Gastrocnemius medialis (tissue), 4 donors: ENCODE data around the gene PDGFRB. TPM values are rescaled to one million over a fixed set of nuclear protein-coding genes. Genes with fewer than 3 reads are reported as not detected.
"Not testable (repeated sequence)": the region's sequence is repeated elsewhere in the genome, so short reads cannot be mapped to it uniquely, and the experiment has no call there.

Experiments used
- ATAC-seq, 2 donors: fragments of 150-250 bp; one replicate each; pipeline ENCODE4 v1.9.1; 2016
- DNase-seq, 2 donors: peaks; one replicate each; pipeline ENCODE4 v3.0.0-alpha.2; 2019
- H3K27ac ChIP-seq, 4 donors: fragments of 200-600 bp; sonication (generic); 1 replicate in 1 of 4; 2 replicates in 3 of 4; pipeline ENCODE4 v1.5.1; 2016 to 2018; ENCODE audit warnings: mild to moderate bottlenecking in 2 of 4, moderate library complexity in 1 of 4
- H3K27me3 ChIP-seq, 3 donors: fragments of 200-600 bp; sonication (generic) in 2 of 3; 1 replicate in 1 of 3; 2 replicates in 2 of 3; pipeline versions ENCODE4 v1.5.1 to v1.6.0; 2016 to 2019; ENCODE audit warnings: mild to moderate bottlenecking in 1 of 3, moderate library complexity in 1 of 3
- H3K36me3 ChIP-seq, 2 donors: fragments of 200-600 bp; sonication (generic) in 1 of 2; one replicate each; pipeline ENCODE4 v1.5.1; 2017 to 2018
- H3K4me1 ChIP-seq, 2 donors: fragments of 200-600 bp; sonication (generic) in 1 of 2; one replicate each; pipeline ENCODE4 v1.5.1; 2016 to 2017; ENCODE audit warnings: mild to moderate bottlenecking in 2 of 2
- H3K4me3 ChIP-seq, 4 donors: fragments of 200-600 bp; sonication (generic) in 3 of 4; 1 replicate in 1 of 4; 2 replicates in 3 of 4; pipeline ENCODE4 v1.5.1; 2016 to 2019; ENCODE audit warnings: mild to moderate bottlenecking in 2 of 4
- H3K9me3 ChIP-seq, 3 donors: fragments of 200-600 bp; sonication (generic) in 2 of 3; 1 replicate in 1 of 3; 2 replicates in 2 of 3; pipeline ENCODE4 v1.5.1; 2016 to 2019
- POLR2A ChIP-seq, 2 donors: fragments of 450-650 bp; IDR thresholded peaks; one replicate each; pipeline ENCODE4 v1.6.1; 2017; ENCODE audit warnings: antibody characterized with exemption in 2 of 2, mild to moderate bottlenecking in 2 of 2, moderate library complexity in 2 of 2
- in situ Hi-C, 4 donors: fragments of 200-750 bp; cut with MboI; loops; one replicate each; pipeline versions ENCODE4 v1.15.0 to v1.8.0; 2017; ENCODE audit warnings: low sequenced_read_pairs in 4 of 4
- intact Hi-C: fragments of 100-400 bp; cut with DNase I; formaldehyde crosslinking; loops from one replicate; pipeline ENCODE4 v1.15.1; 2023; ENCODE audit warnings: low total_unique reads
- total RNA-seq, 4 donors: library from RNA; depleted of rRNA; stranded (reverse); fragments of >200 nt; gene quantifications; one replicate each; pipeline versions ENCODE4 v1.1.0 to v1.2.3, GENCODE V29; 2016
- TF ChIP-seq, protein P1 (sequence below), 5 experiments: fragments of 450-650 bp in 3 of 5; fragments of 200-600 bp in 2 of 5; sonication (generic) in 2 of 5; IDR thresholded peaks in 4 of 5; conservative IDR thresholded peaks in 1 of 5; 1 replicate in 4 of 5; 2 replicates in 1 of 5; pipeline ENCODE4 v1.5.1; 2016 to 2019; ENCODE audit warnings: antibody characterized with exemption in 5 of 5, mild to moderate bottlenecking in 3 of 5, moderate library complexity in 3 of 5

PDGFRB gene
- total RNA-seq, 4 donors from 2014 or later: 27.9 to 58.4 (median 52.5) TPM

GRCh38 chr5:150097152-150097551 lies 58.5 kb downstream of the PDGFRB start:
- no peak for TF ChIP-seq POLR2A (IDR thresholded peaks at IDR 0.05)
- TF ChIP-seq, protein P1, sequence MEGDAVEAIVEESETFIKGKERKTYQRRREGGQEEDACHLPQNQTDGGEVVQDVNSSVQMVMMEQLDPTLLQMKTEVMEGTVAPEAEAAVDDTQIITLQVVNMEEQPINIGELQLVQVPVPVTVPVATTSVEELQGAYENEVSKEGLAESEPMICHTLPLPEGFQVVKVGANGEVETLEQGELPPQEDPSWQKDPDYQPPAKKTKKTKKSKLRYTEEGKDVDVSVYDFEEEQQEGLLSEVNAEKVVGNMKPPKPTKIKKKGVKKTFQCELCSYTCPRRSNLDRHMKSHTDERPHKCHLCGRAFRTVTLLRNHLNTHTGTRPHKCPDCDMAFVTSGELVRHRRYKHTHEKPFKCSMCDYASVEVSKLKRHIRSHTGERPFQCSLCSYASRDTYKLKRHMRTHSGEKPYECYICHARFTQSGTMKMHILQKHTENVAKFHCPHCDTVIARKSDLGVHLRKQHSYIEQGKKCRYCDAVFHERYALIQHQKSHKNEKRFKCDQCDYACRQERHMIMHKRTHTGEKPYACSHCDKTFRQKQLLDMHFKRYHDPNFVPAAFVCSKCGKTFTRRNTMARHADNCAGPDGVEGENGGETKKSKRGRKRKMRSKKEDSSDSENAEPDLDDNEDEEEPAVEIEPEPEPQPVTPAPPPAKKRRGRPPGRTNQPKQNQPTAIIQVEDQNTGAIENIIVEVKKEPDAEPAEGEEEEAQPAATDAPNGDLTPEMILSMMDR (IDR thresholded peaks at IDR 0.05 in 4 of 5, conservative IDR thresholded peaks at IDR 0.05 in 1 of 5): no peak

DNA sequence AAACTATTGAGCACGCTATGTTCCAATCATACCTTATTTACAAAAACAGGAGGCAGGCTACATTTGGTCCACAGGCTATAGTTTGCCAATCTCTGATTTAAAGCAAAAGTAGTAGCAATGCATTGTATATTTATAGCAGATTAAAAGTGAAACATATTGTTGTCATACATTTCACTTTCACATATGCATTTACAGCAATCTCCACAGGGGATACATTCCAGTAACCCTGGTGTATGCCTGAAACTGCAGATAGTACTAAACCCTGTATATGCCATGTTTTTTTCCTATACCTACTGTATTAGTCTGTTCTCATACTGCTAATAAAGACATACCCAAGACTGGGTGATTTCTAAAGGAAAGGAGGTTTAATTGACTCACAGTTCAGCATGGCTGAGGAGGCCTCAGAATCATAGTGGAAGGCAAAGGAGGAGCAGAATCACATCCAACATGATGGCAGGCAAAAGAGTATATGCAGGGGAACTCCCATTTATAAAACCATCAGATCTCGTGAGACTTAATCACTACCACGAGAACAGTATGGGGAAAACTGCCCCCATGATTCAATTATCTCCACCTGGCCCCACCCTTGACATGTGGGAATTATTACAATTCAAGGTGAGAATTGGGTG lies 63.4 kb downstream of the PDGFRB start:
- Histone ChIP-seq H3K9me3 (no peaks in the 10 kb centered on the region), H3K4me3 (no peak overlapping the region), H3K27ac (no peak overlapping the region), H3K27me3 (peaks cover 0 to 2% (median 0%) of the 10 kb centered on the region in 3 donors), H3K4me1 (no peaks in the 10 kb centered on the region), H3K36me3 (no peaks in the 10 kb centered on the region)
- intact Hi-C loops: no loop called here
- ATAC-seq: no peak
- DNase-seq: no peak
- no peak for TF ChIP-seq POLR2A (IDR thresholded peaks at IDR 0.05)
- TF ChIP-seq, protein P1 (IDR thresholded peaks at IDR 0.05 in 4 of 5, conservative IDR thresholded peaks at IDR 0.05 in 1 of 5): no peak
- in situ Hi-C loops: no loop called here

More at GRCh38 chr5:150097152-150097551, 58.5 kb downstream of the PDGFRB start:
- in situ Hi-C loops (no loop called here), intact Hi-C loops (no loop called here)
- no peak for DNase-seq
- Histone ChIP-seq H3K9me3 (no peaks in the 10 kb centered on the region), H3K4me1 (no peaks in the 10 kb centered on the region), H3K27ac (no peak overlapping the region), H3K36me3 (no peaks in the 10 kb centered on the region), H3K27me3 (no peaks in the 10 kb centered on the region), H3K4me3 (no peak overlapping the region)
- ATAC-seq: no peak

DNA sequence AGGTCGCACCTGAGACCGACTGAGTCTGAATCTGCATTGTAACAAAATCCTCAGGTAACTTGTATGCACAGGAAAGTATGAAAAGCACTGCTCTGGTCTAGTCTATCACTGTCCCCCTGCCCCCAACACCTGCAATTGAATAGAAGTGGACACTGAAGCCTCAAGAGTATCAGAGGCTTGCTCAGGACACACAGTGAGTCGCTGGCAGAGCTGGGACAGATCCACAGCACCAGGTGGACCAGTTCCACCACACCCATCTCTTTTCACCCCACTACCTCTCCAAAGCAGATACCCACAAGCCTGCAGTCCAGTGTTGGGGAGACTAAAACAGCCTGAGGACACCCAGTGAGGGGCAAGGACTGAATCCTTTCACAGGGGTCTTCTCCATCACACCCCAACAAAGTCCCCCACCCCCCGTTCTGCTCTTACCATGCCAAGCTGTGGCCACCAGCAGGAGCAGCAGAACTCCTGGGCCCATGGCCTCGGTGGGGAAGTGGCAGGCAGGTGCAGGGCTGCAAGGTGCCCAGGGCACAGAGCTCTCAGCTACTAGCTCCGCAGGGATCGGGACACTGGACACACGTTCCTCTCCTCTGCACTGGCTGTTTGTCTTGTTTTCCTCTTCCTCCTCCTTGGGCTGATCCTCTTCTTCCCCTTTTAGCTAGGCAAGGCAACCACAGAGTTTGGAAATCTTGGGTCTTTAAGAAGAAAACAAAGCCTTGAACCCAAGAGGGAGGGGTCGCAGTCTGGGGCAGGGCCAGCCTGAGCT lies 69.5 kb downstream of the PDGFRB start, which contains the start of gene CSF1R:
Gene CSF1R (minus strand): TSS at position 605 of the 766 bp plus-strand sequence. CDS start 127 bp downstream, at position 478.
- TF ChIP-seq, protein P1 (IDR thresholded peaks at IDR 0.05 in 4 of 5, conservative IDR thresholded peaks at IDR 0.05 in 1 of 5): no peak
- TF ChIP-seq POLR2A (IDR thresholded peaks at IDR 0.05): no peak
- Histone ChIP-seq H3K4me1 (no peaks in the 10 kb centered on the region), H3K27ac (no peak within 1 kb of the TSS), H3K4me3 (peak within 1 kb of the TSS in 1 of 4 donors; percentile 33), H3K36me3 (no peaks in the 10 kb centered on the region), H3K27me3 (peaks cover 0 to 4% (median 0%) of the 10 kb centered on the region in 3 donors), H3K9me3 (no peaks in the 10 kb centered on the region)
- in situ Hi-C loops: no loop called here
- DNase-seq (no peak), ATAC-seq (no peak)
- intact Hi-C loops: no loop called here

DNA sequence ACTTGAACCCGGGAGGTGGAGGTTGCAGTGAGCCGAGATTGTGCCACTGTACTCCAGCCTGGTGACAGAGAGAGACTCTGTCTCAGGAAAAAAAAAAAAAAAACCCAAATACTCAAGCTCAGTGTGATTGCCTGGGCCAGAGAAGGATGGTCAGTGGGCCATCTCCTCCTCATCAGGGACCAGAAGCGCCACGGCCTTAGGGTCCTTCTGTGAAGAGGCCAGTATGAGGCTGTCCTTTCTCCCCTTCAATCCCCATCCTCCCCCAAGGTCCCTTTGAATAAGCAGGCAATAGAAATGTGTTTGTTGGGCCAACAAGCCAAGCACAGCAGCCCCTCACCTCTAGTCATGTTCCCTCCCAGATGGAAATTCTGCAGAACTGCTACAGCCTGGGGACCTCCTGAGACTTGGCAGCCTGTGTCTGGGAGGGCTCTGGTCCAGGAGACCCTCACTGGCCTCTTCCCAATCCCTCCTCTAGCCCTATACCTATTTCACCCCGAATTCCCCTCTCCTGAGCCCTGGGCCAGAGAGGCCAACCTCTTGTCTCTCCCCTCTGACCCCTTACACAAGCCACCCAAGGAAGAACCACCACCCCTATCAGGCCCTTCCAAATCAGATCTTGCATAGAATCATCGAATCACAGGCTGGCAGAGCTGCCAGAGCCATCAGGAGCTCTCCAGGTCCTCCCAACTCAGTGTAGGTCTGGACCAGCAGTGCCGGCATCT lies 70.3 kb downstream of the PDGFRB start:
- intact Hi-C loops: no loop called here

GRCh38 chr5:150084754-150085153 lies 70.9 kb downstream of the PDGFRB start:
- ATAC-seq, H3K36me3 ChIP-seq, H3K9me3 ChIP-seq, H3K27ac ChIP-seq, DNase-seq, H3K27me3 ChIP-seq, intact Hi-C loops, in situ Hi-C loops, H3K4me1 ChIP-seq: not testable (repeated sequence)
- peak overlapping the region in 1 of 4 donors; percentile 33 for H3K4me3 ChIP-seq

More for the DNA sequence above, 70.3 kb downstream of the PDGFRB start:
- no peak for ATAC-seq
- in situ Hi-C loops: no loop called here
- Histone ChIP-seq H3K9me3 (no peaks in the 10 kb centered on the region), H3K27me3 (peaks cover 0 to 4% (median 0%) of the 10 kb centered on the region in 3 donors), H3K27ac (no peak overlapping the region), H3K4me3 (peak overlapping the region in 1 of 4 donors; percentile 33), H3K36me3 (no peaks in the 10 kb centered on the region), H3K4me1 (no peaks in the 10 kb centered on the region)
- no peak for DNase-seq
- TF ChIP-seq POLR2A (IDR thresholded peaks at IDR 0.05): no peak
- TF ChIP-seq, protein P1 (IDR thresholded peaks at IDR 0.05 in 4 of 5, conservative IDR thresholded peaks at IDR 0.05 in 1 of 5): no peak
